Colonic mucosa (tissue), 4 donors: Measurements from ENCODE around the gene FNDC4. TPM values are rescaled to one million over a fixed set of nuclear protein-coding genes. Genes with fewer than 3 reads are reported as not detected.

Experiments
- DNase-seq: peaks from one replicate; pipeline ENCODE4 v3.0.0-alpha.2; 2020
- H3K27ac ChIP-seq: fragments of 200-600 bp; one replicate; pipeline ENCODE4 v1.8.0; 2021
- H3K27me3 ChIP-seq: fragments of 200-600 bp; one replicate; pipeline ENCODE4 v1.8.0; 2021
- H3K36me3 ChIP-seq: fragments of 200-600 bp; one replicate; pipeline ENCODE4 v1.8.0; 2021
- H3K4me1 ChIP-seq: fragments of 200-600 bp; one replicate; pipeline ENCODE4 v1.8.0; 2021; ENCODE audit warnings: mild to moderate bottlenecking
- H3K4me3 ChIP-seq: fragments of 200-600 bp; one replicate; pipeline ENCODE4 v1.8.0; 2021
- H3K9ac ChIP-seq, 2 donors: one replicate each; pipeline ENCODE4 v1.7.0; 2013; ENCODE audit warnings: control low read depth in 2 of 2, low read depth in 2 of 2, low read length in 2 of 2
- H3K9me3 ChIP-seq: fragments of 200-600 bp; one replicate; pipeline ENCODE4 v1.8.0; 2021
- intact Hi-C: fragments of 100-400 bp; cut with DNase I; formaldehyde crosslinking; loops from one replicate; pipeline ENCODE4 v1.14.1; 2022
- total RNA-seq, 2 donors: library from RNA; stranded (reverse); fragmentation: NEBNext Ultra II Directional in 1 of 2; extraction: Animal tissue kit (Norgen Biotek cat#: 25700) in 1 of 2; gene quantifications; one replicate each; pipeline ENCODE4 v1.2.1, GENCODE V29; 2021
- TF ChIP-seq, protein P1 (sequence below): fragments of 200-600 bp; IDR thresholded peaks from one replicate; pipeline ENCODE4 v1.8.0; 2022; ENCODE audit warnings: antibody characterized with exemption, mild to moderate bottlenecking
- donor health status: healthy.
- donor health status: DM: no; HTN: no; CAD: no.
- donor health status: DM: no; HTN: no; CAD: no.

FNDC4 gene
- total RNA-seq, 2 donors from 2014 or later, result 0.64 to 1.1 TPM

GRCh38 chr2:27498975-27499374 is 4.0 kb upstream of the FNDC4 start:
- peaks cover 8% of the 10 kb centered on the region for H3K27me3 ChIP-seq
- no peak overlapping the region for H3K4me3 ChIP-seq
- intact Hi-C loops, result no loop called here
- TF ChIP-seq, protein P1, sequence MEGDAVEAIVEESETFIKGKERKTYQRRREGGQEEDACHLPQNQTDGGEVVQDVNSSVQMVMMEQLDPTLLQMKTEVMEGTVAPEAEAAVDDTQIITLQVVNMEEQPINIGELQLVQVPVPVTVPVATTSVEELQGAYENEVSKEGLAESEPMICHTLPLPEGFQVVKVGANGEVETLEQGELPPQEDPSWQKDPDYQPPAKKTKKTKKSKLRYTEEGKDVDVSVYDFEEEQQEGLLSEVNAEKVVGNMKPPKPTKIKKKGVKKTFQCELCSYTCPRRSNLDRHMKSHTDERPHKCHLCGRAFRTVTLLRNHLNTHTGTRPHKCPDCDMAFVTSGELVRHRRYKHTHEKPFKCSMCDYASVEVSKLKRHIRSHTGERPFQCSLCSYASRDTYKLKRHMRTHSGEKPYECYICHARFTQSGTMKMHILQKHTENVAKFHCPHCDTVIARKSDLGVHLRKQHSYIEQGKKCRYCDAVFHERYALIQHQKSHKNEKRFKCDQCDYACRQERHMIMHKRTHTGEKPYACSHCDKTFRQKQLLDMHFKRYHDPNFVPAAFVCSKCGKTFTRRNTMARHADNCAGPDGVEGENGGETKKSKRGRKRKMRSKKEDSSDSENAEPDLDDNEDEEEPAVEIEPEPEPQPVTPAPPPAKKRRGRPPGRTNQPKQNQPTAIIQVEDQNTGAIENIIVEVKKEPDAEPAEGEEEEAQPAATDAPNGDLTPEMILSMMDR, result no peak
- H3K4me1 ChIP-seq, result no peaks in the 10 kb centered on the region
- no peak for DNase-seq
- no peak overlapping the region for H3K9ac ChIP-seq
- no peaks in the 10 kb centered on the region for H3K36me3 ChIP-seq
- no peak overlapping the region for H3K27ac ChIP-seq
- no peaks in the 10 kb centered on the region for H3K9me3 ChIP-seq

DNA sequence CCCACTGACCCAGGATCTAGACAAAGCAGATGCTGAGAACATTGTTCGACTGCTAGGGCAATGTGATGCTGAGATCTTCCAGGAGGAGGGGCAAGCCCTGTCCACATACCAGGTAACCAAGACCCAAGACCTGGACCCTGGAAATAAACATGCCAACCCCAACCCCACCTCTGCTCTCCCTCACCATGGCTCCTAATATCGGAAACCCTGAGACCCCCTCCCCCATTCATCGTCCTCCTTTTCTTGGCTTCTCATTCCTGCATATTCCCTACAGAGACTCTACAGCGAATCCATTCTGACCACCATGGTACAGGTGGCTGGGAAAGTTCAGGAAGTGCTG is 2.3 kb upstream of the FNDC4 start:
- intact Hi-C loops, result no loop called here
- Histone ChIP-seq H3K36me3 (no peaks in the 10 kb centered on the region), H3K4me3 (no peak overlapping the region), H3K27ac (no peak overlapping the region), H3K9ac (no peak overlapping the region), H3K4me1 (no peaks in the 10 kb centered on the region), H3K9me3 (no peaks in the 10 kb centered on the region), H3K27me3 (peaks cover 8% of the 10 kb centered on the region)
- TF ChIP-seq, protein P1, result no peak
- no peak for DNase-seq

- intact Hi-C loops, result no loop called here
- Histone ChIP-seq H3K4me1 (no peaks in the 10 kb centered on the region), H3K9me3 (no peaks in the 10 kb centered on the region), H3K27ac (no peak within 1 kb of the TSS), H3K27me3 (peaks cover 8% of the 10 kb centered on the region), H3K36me3 (no peaks in the 10 kb centered on the region), H3K4me3 (no peak within 1 kb of the TSS), H3K9ac (no peak within 1 kb of the TSS)
- DNase-seq, result no peak
- TF ChIP-seq, protein P1, result no peak
Observed at GRCh38 chr2:27496357-27497287, 1.6 kb upstream of the FNDC4 start, which contains the start of gene GCKR. Gene GCKR (plus strand): TSS chr2:27496839. CDS start chr2:27496905, 66 bp downstream.

DNA sequence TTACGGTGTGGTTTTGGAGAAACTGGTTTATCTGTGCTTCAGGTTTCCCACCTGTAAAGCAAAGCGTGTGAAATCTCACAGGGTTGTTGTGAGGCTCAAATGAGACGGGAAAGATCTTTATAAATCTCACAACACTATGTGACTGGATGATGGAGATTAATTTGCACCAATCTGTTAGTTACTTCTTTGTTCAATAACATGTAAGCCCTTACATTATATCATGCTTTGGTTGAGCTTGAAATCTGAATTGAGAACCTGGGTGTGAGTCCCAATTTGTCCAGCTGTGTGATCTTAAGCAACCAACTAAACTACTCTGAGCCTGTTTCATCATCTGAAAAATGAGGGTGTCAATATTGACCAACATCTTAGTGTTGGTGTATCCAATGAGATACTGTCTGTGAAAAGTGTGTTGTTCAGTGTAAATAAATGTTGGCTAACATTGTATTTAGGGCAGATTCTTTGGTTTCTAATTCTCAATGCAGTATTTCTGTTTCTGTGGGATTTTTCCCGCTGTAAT is 898 bp upstream of the FNDC4 start:
- no peak for DNase-seq
- no peaks in the 10 kb centered on the region for H3K9me3 ChIP-seq
- H3K4me3 ChIP-seq, result no peak overlapping the region
- H3K27me3 ChIP-seq, result peaks cover 8% of the 10 kb centered on the region
- intact Hi-C loops, result no loop called here
- no peak overlapping the region for H3K9ac ChIP-seq
- no peaks in the 10 kb centered on the region for H3K36me3 ChIP-seq
- TF ChIP-seq, protein P1, result no peak
- H3K4me1 ChIP-seq, result no peaks in the 10 kb centered on the region
- H3K27ac ChIP-seq, result no peak overlapping the region

DNA sequence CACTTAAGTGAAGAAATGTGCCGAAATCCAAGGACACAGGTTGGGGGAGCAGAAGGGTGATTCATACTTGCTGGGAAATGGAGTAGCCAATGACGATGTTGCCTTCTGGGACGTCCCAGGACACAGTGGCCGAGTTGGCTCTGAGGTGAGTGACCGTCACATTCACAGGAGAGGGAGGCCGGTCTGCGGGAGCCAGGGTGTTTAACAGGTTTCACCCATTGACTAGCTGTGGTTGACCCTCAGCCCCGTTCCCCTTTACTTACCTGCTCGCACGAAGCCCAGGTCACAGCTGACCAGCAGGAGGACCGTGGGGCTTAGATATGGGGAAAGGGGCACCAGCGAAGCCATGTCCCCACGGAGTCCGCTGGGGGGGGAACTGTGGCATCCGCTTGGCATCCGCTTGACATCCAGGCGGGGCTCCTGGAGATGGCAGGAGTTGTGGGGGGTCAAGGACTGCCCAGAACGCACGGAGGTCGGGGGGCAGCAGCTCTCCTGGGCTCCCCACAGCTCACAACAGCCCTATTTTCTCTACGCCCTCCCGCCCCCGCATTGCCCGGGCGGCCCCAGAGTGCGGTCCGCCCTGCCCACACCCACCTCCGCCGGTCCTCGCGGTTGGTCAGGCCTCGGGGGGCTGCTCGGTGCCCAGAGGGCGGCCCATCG is 586 bp downstream of the FNDC4 start:
- H3K27me3 ChIP-seq, result peaks cover 8% of the 10 kb centered on the region
- H3K9me3 ChIP-seq, result no peaks in the 10 kb centered on the region
- TF ChIP-seq, protein P1, result no peak
- H3K36me3 ChIP-seq, result no peaks in the 10 kb centered on the region
- peak overlapping the region; percentile 45 for H3K4me3 ChIP-seq
- H3K4me1 ChIP-seq, result no peaks in the 10 kb centered on the region
- intact Hi-C loops, result no loop called here
- no peak overlapping the region for H3K27ac ChIP-seq
- peak overlapping the region; percentile 19 to 74 for H3K9ac ChIP-seq
- no peak for DNase-seq
